Measurements from ENCODE around the gene TRIP6.
A peak's percentile ranks its signal among the peaks of the same experiment; 100 is the strongest.
"Not testable (repeated sequence)": the region's sequence is repeated elsewhere in the genome, so short reads cannot be mapped to it uniquely, and the experiment has no call there.

TRIP6 gene

DNA sequence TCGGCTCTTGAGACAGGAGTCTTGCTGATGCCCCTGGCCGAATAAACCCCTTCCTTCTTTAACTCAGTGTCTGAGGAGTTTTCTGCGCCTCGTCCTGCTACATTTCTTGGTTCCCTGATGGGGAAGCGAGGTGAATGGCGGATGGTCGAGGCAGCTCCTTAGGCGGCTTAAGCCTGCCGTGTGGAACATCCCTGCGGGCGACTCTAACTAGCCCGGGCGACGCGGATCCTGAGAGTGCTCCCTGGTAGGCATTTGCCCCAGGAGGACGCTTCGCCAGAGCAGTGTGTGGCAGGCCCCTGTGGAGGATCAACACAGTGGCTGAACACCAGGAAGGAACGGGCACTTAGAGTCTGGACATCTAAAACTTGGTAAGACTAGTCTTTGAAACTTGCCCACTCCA, 27.8 kb upstream of the TRIP6 start:
- DNase-seq, result no peak

DNA sequence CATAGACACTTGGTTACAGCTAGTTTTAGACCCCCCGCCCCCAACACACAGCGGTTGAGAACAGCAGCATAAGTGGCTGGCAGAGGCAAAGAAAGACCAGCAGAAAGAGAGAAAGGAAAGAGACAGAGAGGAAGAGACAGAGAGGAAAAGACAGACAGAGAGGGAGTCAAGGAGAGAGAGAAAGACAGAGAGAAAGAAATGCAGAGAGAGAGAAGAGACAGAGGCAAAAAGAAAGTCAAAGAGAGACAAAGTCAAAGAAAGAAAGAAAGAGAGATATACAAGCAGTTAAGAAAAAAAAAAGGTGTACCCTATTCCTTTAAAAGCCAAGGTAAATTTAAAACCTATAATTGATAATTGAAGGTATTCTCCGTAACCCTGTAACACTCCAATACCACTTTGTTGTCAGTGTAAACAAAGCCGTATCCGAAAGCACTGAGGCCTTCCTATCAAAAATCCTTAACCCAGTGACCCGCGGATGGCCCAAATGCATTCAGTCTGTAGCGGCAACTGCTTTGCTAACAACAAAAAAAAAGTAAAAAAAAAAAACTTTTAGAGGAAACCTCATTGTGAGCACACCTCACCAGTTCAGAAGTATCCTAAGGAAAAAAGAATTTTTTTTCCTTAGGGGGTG, 26.6 kb upstream of the TRIP6 start:
- no peak for DNase-seq

DNA sequence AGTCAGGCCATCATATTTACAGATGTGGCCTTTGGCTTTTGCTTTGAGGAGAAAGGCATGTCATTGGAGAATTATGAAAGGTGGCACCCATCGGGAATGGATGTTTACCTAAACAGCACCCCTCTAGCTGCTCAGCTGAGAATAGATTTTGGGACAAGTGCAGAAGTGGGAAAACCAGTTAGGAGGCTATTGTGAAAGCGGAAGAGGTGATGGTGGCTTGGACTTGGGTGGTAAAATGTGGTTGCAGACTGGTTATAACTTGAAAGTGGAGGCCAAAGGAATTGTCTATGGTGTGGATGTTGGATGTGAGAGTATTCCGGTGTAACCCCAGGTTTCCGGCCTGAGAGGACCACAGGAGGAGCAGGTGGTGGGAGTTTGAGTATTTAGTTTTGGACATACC, 19.8 kb upstream of the TRIP6 start:
- DNase-seq, result no peak

DNA sequence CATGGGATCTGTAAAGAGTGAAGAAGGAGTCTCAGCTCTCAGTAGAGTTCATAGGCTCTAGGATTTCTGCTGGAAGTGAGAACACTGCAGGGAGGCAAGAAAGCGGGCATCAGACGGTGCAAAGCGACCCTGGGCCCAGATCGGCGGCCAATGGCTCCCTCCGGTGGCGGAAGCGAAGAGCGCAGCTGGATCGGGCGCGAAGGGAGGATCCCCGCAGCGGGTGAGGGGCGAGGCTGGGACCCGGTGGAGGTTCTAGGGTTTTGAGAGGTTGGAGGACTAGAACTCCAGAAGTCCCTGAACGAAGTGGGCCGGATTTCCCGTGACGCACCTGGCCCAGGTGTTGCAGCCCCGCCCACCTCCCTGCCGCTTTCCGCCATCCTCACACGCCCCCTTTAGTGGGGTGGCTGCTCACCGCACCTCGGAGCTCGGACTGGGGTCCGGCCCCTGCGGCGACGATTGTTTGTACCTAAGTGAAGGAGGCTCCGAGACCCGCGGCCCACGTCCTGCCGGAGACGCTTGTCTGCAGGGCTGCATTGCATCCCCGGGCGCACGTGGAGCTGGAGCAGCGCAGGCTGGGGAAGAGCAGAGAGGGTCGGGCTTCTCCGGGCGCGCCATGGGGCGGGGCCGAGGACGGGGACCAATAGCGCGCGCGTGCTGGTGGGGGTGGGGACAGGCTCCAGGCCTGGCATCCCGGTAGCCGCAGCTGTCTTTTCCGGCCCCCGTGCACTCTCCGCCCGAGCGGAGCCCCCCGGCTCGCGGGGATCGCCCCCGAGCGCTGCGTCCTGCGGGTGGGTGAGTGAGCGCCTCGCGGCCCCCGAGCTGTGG, 14.9 kb upstream of the TRIP6 start, which contains the start of gene SLC12A9:
SLC12A9 (plus strand) TSS at position 666 of the 825 bp plus-strand sequence. CDS start 1,485 bp downstream, outside the sequence.
- peak; percentile 89 to 95 for DNase-seq

GRCh38 chr7:100854146-100854895, 12.9 kb upstream of the TRIP6 start:
- no peak for DNase-seq

DNA sequence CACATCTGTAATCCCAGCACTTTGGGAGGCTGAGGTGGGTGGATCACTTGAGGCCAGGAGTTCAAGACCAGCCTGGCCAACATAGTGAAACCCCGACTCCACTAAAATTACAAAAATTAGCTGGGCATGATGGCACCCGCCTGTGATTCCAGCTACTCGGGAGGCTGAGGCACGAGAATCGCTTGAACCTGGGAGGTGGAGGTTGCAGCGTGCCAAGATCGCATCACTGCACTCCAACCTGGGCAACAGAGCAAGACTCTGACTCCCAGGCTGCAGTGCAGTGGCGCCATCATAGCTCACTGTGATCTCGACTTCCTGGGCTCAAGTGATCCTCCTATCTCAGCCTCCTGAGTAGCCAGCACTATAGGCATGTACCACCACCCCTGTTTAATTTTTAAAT, 12.3 kb upstream of the TRIP6 start:
- DNase-seq, result not testable (repeated sequence)

GRCh38 chr7:100855515-100855914, 11.7 kb upstream of the TRIP6 start:
- no peak for DNase-seq

- DNase-seq, result no peak
These were observed 10.3 kb upstream of the TRIP6 start for GRCh38 chr7:100856871-100857282.

DNA sequence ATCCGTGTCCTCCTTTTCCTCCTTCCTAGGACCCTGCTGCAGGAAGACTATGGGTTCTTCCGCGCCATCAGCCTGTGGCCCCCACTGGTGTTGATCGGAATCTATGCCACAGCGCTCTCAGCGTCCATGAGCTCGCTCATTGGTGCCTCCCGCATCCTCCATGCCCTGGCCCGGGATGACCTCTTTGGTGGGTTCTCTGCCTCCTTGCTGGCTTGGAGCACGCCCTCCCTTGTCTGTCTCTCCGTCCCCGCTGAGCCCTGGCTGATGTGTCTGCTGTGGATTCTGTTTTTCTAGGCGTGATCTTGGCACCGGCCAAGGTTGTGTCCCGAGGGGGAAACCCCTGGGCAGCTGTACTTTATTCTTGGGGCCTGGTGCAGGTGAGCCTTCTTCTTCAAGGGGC, 7.3 kb upstream of the TRIP6 start:
- no peak for DNase-seq

GRCh38 chr7:100860702-100861615, 6.2 kb upstream of the TRIP6 start:
- no peak for DNase-seq

- DNase-seq, result no peak
These were observed 5.6 kb upstream of the TRIP6 start for GRCh38 chr7:100861616-100861985.

GRCh38 chr7:100863406-100863950, 3.7 kb upstream of the TRIP6 start:
- DNase-seq, result no peak

DNA sequence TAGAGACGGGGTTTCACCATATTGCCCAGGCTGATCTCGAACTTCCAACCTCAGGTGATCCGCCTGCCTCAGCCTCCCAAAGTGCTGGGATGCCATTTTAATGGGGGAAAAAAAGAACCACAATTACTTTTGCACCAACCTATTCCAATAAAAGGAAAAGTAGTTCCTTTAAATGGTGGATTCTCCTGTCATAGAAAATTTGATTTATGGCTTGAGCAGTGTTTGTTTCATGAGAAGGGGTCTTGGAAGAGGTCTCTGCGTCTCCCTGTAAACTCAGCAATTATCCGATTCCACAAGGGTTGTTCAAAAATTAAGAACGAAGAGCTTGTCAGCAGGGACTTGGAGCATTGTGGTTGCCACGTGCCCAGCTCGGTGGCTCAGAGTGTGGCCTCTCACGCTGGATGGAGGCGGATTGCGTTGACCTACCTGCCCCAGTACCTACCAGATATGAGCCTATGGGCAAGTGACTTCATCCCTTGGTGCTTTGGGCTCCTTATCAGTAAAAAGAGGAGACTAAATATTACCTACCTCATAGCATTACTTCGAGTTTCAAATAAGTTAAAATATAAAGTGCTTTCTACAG, 2.8 kb upstream of the TRIP6 start:
- DNase-seq, result no peak

- DNase-seq, result peak; percentile 41 to 66
These were observed 1.7 kb upstream of the TRIP6 start for GRCh38 chr7:100865372-100865911.

DNA sequence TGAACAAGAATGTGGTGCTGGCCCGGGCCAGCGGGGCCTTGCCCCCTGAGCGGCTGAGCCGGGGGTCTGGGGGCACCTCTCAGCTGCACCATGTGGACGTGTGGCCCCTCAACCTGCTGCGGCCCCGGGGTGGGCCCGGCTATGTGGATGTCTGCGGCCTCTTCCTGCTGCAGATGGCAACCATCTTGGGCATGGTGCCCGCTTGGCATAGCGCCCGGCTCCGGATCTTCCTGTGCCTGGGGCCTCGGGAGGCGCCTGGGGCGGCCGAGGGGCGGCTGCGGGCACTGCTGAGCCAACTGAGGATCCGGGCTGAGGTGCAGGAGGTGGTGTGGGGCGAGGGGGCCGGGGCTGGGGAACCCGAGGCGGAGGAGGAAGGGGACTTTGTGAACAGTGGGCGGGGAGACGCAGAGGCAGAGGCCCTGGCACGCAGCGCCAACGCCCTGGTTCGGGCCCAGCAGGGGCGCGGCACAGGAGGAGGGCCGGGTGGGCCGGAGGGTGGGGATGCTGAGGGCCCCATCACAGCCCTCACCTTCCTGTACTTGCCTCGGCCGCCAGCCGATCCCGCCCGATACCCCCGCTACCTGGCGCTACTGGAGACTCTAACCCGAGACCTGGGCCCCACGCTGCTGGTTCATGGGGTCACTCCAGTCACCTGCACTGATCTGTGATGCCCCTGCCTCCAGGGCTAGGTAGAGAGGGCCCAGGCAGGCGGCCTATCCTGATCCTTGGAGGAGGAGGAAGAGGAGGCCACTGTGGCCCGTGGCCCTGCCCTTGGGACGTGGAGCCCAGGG, 1.1 kb upstream of the TRIP6 start:
- no peak for DNase-seq

DNA sequence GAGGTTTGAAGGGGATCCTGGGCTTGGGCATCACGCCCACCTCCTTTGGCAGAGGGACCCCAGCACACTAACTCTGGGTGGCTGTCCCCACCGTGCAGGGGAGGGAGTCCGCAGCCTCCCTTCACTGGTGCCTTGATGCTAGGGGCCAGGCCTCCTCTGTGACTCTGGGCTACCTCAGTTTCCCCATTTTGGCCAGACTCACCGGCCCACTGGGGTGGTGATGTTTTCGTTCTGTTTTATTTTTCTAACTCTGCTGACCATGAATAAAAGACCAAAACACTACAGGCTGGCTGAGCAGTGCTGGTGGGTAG, 503 bp upstream of the TRIP6 start:
- DNase-seq, result no peak

DNA sequence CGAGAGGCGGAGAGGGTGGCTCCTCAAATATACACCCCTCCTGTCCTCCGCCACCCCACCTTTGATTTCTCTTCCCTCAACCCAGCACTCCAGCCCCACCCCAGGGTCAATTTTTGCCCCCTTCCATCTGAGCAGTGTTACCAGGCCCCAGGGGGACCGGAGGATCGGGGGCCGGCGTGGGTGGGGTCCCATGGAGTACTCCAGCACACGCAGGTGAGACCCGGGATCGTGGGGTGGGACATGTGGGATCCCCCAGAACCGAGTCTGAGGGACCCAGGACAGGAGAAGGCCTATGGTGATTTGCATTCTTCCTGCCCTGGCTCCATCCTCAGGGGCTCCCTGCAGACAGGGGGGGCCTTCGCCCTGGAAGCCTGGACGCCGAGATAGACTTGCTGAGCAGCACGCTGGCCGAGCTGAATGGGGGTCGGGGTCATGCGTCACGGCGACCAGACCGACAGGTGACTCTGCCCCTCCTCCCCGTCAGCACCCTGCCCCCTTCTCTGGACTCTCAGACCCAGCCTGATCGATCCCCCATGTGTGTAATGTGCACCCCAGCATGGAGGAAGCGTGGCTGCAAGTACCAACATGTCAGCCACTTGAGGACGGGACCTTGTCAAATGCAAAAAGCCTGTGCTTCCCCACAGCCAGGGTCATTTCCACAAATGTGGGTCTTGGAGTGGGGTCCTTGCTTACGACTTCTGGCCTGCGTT, 744 bp downstream of the TRIP6 start:
- no peak for DNase-seq

DNA sequence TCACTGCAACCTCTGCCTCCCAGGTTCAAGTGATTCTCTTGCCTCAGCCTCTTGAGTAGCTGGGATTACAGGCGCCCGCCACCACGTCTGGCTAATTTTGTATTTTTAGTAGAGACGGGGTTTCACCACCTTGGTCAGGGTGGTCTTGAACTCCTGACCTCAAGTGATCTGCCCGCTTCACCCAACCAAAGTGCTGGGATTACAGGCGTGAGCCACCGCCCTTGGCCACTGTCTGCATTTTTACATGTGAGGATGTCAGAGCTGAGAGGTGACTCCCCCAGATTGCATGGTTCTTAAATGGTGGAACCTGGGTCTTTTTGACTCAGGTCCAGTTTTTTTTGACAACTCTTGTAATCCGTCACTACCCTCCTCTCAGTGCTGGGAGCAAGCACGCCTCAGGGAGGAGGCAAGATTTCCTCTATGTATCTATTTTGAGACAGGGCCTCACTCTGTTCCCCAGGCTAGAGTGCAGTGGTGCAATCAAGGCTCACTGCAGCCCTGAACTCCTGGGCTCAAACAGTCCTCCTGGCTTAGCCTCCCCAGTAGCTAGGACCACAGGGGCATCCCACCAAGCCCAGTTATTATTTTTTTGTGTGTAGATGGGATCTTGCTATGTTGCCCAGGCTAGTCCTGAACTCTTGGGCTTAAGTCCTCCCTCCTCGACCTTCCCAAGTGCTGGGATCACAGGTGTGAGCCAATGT, 6.6 kb downstream of the TRIP6 start:
- no peak for DNase-seq

GRCh38 chr7:100874300-100874576, 7.1 kb downstream of the TRIP6 start:
- no peak for DNase-seq
